Thyroid gland (tissue), 4 donors: ENCODE data around the gene DMGDH. TPM values are rescaled to one million over a fixed set of nuclear protein-coding genes. Genes with fewer than 3 reads are reported as not detected.

Source experiments
- DNase-seq, 2 donors: peaks; one replicate each; pipeline ENCODE4 v3.0.0-alpha.2; 2019
- H3K27ac ChIP-seq, 3 donors: fragments of 200-600 bp; sonication (generic); 1 replicate in 2 of 3; 2 replicates in 1 of 3; pipeline ENCODE4 v1.5.1; 2016 to 2019; ENCODE audit warnings: mild to moderate bottlenecking in 1 of 3, moderate library complexity in 1 of 3
- H3K27me3 ChIP-seq: fragments of 200-600 bp; sonication (generic); one replicate; pipeline ENCODE4 v1.5.1; 2019
- H3K36me3 ChIP-seq, 2 donors: fragments of 200-600 bp; sonication (generic); one replicate each; pipeline ENCODE4 v1.5.1; 2016 to 2019
- H3K4me1 ChIP-seq, 2 donors: fragments of 200-600 bp; sonication (generic); one replicate each; pipeline ENCODE4 v1.5.1; 2017 to 2019
- H3K4me3 ChIP-seq, 3 donors: fragments of 200-600 bp; sonication (generic); replicated peaks in 1 of 3; 1 replicate in 2 of 3; 2 replicates in 1 of 3; pipeline ENCODE4 v1.5.1; 2016; ENCODE audit warnings: mild to moderate bottlenecking in 1 of 3
- H3K9me3 ChIP-seq: fragments of 200-600 bp; sonication (generic); one replicate; pipeline ENCODE4 v1.5.1; 2017
- CTCF ChIP-seq, 6 experiments: fragments of 200-600 bp in 3 of 6; fragments of 450-650 bp in 3 of 6; sonication (generic) in 3 of 6; IDR thresholded peaks; one replicate each; pipeline ENCODE4 v1.5.1; 2016 to 2019; ENCODE audit warnings: antibody characterized with exemption in 6 of 6, mild to moderate bottlenecking in 2 of 6, inconsistent platforms in 1 of 6, moderate library complexity in 1 of 6
- POLR2A ChIP-seq, 2 donors: fragments of 450-650 bp; IDR thresholded peaks; one replicate each; pipeline ENCODE4 v1.6.1; 2017; ENCODE audit warnings: antibody characterized with exemption in 2 of 2, mild to moderate bottlenecking in 2 of 2, moderate library complexity in 1 of 2
- WGBS, 2 donors: methylation state at CpG; one replicate each; pipeline ENCODE4 v1.1.5; 2017; 5-methylcytosine and 5-hydroxymethylcytosine counted together
- intact Hi-C: fragments of 100-400 bp; cut with DNase I; formaldehyde crosslinking; loops from one replicate; pipeline ENCODE4 v1.15.1; 2023
- total RNA-seq, 4 donors: library from RNA; depleted of rRNA; stranded (reverse); fragments of >200 nt; gene quantifications; one replicate each; pipeline ENCODE4 v1.2.3, GENCODE V29; 2016

Gene DMGDH
- total RNA-seq, 4 donors from 2014 or later: 7.0 to 15.9 (median 10.4) TPM

GRCh38 chr5:79105868-79106267 is 36.4 kb upstream of the DMGDH start:
- H3K27me3 ChIP-seq: no peaks in the 10 kb centered on the region
- no peaks in the 10 kb centered on the region for H3K9me3 ChIP-seq
- H3K4me1 ChIP-seq: no peaks in the 10 kb centered on the region
- intact Hi-C loops: no loop called here
- WGBS, 2 donors: 82 to 97% methylated on average over 2 of the region's 2 CpGs
- H3K36me3 ChIP-seq: no peaks in the 10 kb centered on the region
- H3K4me3 ChIP-seq: no peak overlapping the region
- TF ChIP-seq POLR2A (IDR thresholded peaks at IDR 0.05): no peak
- no peak for TF ChIP-seq CTCF (IDR thresholded peaks at IDR 0.05)
- no peak overlapping the region for H3K27ac ChIP-seq
- no peak for DNase-seq

- no peaks in the 10 kb centered on the region for H3K27me3 ChIP-seq
- no peaks in the 10 kb centered on the region for H3K4me1 ChIP-seq
- no peak for DNase-seq
- no peak overlapping the region for H3K4me3 ChIP-seq
- intact Hi-C loops: no loop called here
- H3K36me3 ChIP-seq: no peaks in the 10 kb centered on the region
- no peak overlapping the region for H3K27ac ChIP-seq
- 64 to 68% methylated on average over 3 of the region's 3 CpGs for WGBS, 2 donors
- H3K9me3 ChIP-seq: no peaks in the 10 kb centered on the region
- no peak for TF ChIP-seq POLR2A (IDR thresholded peaks at IDR 0.05)
- TF ChIP-seq CTCF (IDR thresholded peaks at IDR 0.05): no peak
Measured at GRCh38 chr5:79093762-79094161, 24.3 kb upstream of the DMGDH start.

- Histone ChIP-seq H3K27me3 (no peaks in the 10 kb centered on the region), H3K36me3 (no peaks in the 10 kb centered on the region), H3K4me1 (no peaks in the 10 kb centered on the region), H3K4me3 (no peak overlapping the region), H3K27ac (no peak overlapping the region), H3K9me3 (no peaks in the 10 kb centered on the region)
- 67% methylated on average over 3 of the region's 3 CpGs for whole genome bisulfite sequencing, 2 donors
- no peak for DNase-seq
- intact Hi-C loops: no loop called here
- TF ChIP-seq CTCF (IDR thresholded peaks at IDR 0.05) (no peak), POLR2A (IDR thresholded peaks at IDR 0.05) (no peak)
Measured at GRCh38 chr5:79091064-79091463, 21.6 kb upstream of the DMGDH start.

GRCh38 chr5:79088507-79088906 is 19.0 kb upstream of the DMGDH start:
- no peak for TF ChIP-seq CTCF (IDR thresholded peaks at IDR 0.05)
- TF ChIP-seq POLR2A (IDR thresholded peaks at IDR 0.05): no peak
- no peak for DNase-seq
- Histone ChIP-seq H3K4me3 (no peak overlapping the region), H3K4me1 (no peaks in the 10 kb centered on the region), H3K36me3 (no peaks in the 10 kb centered on the region), H3K27me3 (no peaks in the 10 kb centered on the region), H3K27ac (no peak overlapping the region), H3K9me3 (no peaks in the 10 kb centered on the region)
- WGBS, 2 donors: 85 to 88% methylated on average over 4 of the region's 4 CpGs
- intact Hi-C loops: no loop called here

- H3K36me3 ChIP-seq: no peaks in the 10 kb centered on the region
- H3K4me3 ChIP-seq: no peak overlapping the region
- intact Hi-C loops: no loop called here
- H3K27me3 ChIP-seq: no peaks in the 10 kb centered on the region
- 79 to 92% methylated on average over 2 of the region's 2 CpGs for WGBS, 2 donors
- H3K9me3 ChIP-seq: no peaks in the 10 kb centered on the region
- DNase-seq: no peak
- H3K4me1 ChIP-seq: no peaks in the 10 kb centered on the region
- TF ChIP-seq CTCF (IDR thresholded peaks at IDR 0.05): no peak
- TF ChIP-seq POLR2A (IDR thresholded peaks at IDR 0.05): no peak
- no peak overlapping the region for H3K27ac ChIP-seq
Measured at GRCh38 chr5:79086116-79086515, 16.6 kb upstream of the DMGDH start.
